Neural cell (in vitro differentiated cells): ENCODE data around the gene DIP2C.

Experiments used
- CTCF ChIP-seq: fragments of 450-650 bp; IDR thresholded peaks from 2 replicates; pipeline ENCODE4 v1.5.1; 2014; ENCODE audit warnings: antibody characterized with exemption, mild to moderate bottlenecking, moderate library complexity; ENCODE audit not compliant: poor library complexity, severe bottlenecking
- EP300 ChIP-seq: fragments of 450-650 bp; conservative IDR thresholded peaks from 2 replicates; pipeline ENCODE4 v1.6.1; 2014; ENCODE audit warnings: antibody characterized with exemption, mild to moderate bottlenecking, moderate library complexity; ENCODE audit not compliant: poor library complexity, severe bottlenecking
- EZH2 ChIP-seq: fragments of 200-600, 300-800 bp; shearing (Covaris generic), sonication (generic); IDR thresholded peaks from 2 replicates; pipeline ENCODE4 v1.6.1; 2014; ENCODE audit warnings: antibody characterized with exemption, low read length, borderline replicate concordance, mild to moderate bottlenecking; ENCODE audit not compliant: insufficient read depth, poor library complexity, severe bottlenecking
- POLR2AphosphoS5 ChIP-seq: IDR thresholded peaks from 2 replicates; pipeline ENCODE4 v1.6.1; 2012
- RAD21 ChIP-seq: fragments of 450-650 bp; conservative IDR thresholded peaks from 2 replicates; pipeline ENCODE4 v1.6.1; 2014; ENCODE audit warnings: antibody characterized with exemption, mild to moderate bottlenecking, moderate library complexity

GRCh38 chr10:320771-321170 is 368.7 kb downstream of the DIP2C start:
- TF ChIP-seq RAD21, result no peak
- TF ChIP-seq POLR2AphosphoS5, result no peak
- no peak for TF ChIP-seq CTCF
- TF ChIP-seq EZH2, result no peak
- no peak for TF ChIP-seq EP300
